GM12874 (cell line): Measurements from ENCODE around the gene CHRNB1.
A peak's percentile ranks its signal among the peaks of the same experiment; 100 is the strongest.

Experiments used
- TF ChIP-seq, protein P1 (sequence below): IDR thresholded peaks from 2 replicates; pipeline ENCODE4 v1.5.1; 2011; ENCODE audit warnings: low read depth, mild to moderate bottlenecking, control low read depth, low read length, moderate library complexity; ENCODE audit not compliant: insufficient read depth

The CHRNB1 gene

GRCh38 chr17:7439462-7440112 is 5.3 kb upstream of the CHRNB1 start, which contains the start of gene FGF11:
Gene FGF11, plus strand, starts transcription at chr17:7439512. Its CDS starts 109 bp downstream, at chr17:7439621.
- TF ChIP-seq, protein P1, sequence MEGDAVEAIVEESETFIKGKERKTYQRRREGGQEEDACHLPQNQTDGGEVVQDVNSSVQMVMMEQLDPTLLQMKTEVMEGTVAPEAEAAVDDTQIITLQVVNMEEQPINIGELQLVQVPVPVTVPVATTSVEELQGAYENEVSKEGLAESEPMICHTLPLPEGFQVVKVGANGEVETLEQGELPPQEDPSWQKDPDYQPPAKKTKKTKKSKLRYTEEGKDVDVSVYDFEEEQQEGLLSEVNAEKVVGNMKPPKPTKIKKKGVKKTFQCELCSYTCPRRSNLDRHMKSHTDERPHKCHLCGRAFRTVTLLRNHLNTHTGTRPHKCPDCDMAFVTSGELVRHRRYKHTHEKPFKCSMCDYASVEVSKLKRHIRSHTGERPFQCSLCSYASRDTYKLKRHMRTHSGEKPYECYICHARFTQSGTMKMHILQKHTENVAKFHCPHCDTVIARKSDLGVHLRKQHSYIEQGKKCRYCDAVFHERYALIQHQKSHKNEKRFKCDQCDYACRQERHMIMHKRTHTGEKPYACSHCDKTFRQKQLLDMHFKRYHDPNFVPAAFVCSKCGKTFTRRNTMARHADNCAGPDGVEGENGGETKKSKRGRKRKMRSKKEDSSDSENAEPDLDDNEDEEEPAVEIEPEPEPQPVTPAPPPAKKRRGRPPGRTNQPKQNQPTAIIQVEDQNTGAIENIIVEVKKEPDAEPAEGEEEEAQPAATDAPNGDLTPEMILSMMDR: no peak

DNA sequence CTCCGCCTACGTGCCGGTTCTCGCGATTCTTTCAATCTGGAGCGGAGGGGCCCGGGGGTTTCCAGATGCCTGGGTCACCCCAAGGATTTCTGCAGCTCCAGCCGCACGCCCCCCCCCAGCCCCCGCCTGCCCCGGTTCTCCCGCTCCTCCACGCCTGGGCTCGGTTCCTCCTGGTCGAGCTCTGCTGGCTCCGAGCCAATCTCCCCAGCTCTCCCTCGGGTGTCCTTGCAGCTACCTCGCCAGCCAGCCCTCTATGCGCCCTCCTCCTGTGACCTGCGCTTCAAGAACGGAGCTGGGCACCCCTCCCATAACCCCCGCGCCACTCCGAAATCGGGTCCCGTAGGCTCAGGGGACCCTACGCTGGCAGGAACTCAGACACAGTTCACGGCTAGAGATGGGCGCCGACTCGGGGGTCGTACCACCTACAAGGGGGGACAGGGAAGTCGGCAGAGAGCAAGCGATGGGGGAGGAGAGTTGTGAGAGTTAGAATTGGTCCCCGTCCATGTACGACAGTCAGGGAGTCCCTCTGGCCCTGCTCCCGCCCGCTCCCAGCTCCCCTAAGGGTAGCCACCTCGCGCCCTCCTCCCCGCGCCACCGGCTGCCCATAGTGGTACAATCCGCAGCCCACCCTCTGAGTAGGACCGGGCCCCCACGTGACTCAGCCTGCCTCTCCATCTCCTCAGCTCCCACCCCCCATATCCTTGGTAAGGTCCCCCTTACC is 4.6 kb upstream of the CHRNB1 start:
- TF ChIP-seq, protein P1: no peak

GRCh38 chr17:7440834-7441195 is 4.0 kb upstream of the CHRNB1 start:
- TF ChIP-seq, protein P1: peak; percentile 11; the same call in 1 of the 2 replicates

DNA sequence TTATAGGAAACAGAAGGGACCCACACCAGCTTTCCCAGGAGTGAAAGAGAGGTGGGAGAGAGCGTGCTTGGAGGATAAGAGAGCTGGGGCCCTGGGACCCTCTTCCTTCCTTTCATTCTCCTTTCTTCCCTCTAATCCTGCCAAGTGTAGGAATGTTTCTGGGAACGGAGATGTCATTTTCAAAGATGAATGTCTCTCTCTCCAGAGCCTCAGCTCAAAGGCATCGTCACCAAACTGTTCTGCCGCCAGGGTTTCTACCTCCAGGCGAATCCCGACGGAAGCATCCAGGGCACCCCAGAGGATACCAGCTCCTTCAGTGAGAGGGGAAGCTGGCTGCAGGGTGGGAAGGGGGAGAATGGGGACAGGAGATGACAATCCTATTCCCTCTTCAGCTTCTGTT is 3.6 kb upstream of the CHRNB1 start:
- TF ChIP-seq, protein P1: no peak

- TF ChIP-seq, protein P1: no peak
Measured at GRCh38 chr17:7442142-7442541, 2.7 kb upstream of the CHRNB1 start.

GRCh38 chr17:7443499-7444485 is 1.1 kb upstream of the CHRNB1 start:
- TF ChIP-seq, protein P1: no peak

DNA sequence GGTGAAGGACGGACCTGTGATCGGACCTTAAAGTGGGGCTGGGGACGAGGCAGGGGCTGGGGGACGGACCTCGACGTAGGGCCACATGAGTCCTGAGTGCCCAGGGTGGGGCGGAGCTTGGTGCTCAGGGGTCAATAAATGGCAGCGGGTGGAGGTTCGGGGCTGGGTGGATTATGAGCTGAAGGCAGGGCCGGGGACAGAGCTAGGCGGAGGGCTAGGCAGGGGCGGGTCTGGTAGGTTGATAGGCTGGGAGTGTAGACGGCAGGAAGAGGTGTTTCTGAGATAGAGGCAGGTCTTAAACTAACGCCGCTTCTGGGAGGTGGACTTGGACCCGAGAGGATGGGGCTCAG is 733 bp downstream of the CHRNB1 start:
- TF ChIP-seq, protein P1: no peak
